Measurements from ENCODE around the gene RASEF. TPM values are rescaled to one million over a fixed set of nuclear protein-coding genes. Genes with fewer than 3 reads are reported as not detected.

The RASEF gene
- total RNA-seq, 2 experiments from 2014 or later, result not detected

GRCh38 chr9:83108208-83108607 is 45.3 kb upstream of the RASEF start:
- ATAC-seq (ENCODE audit: poor library complexity) (no peak), DNase-seq (no peak)
- ChIA-PET POLR2A (no interaction called here), CTCF (no interaction called here)
- no peak for TF ChIP-seq CTCF (IDR thresholded peaks at IDR 0.05)
- Histone ChIP-seq H3K4me1 (ENCODE audit: insufficient read depth, low read length) (no peaks in the 10 kb centered on the region), H3K27me3 (ENCODE audit: control insufficient read depth in 1 of 2, insufficient read depth in 2 of 2, low read length in 2 of 2) (no peaks in the 10 kb centered on the region), H3K4me3 (ENCODE audit: low read length) (no peak overlapping the region), H3K27ac (ENCODE audit: low read depth in 1 of 2, low read length in 2 of 2) (no peak overlapping the region), H3K36me3 (ENCODE audit: insufficient read depth, low read length) (no peaks in the 10 kb centered on the region), H3K9me3 (ENCODE audit: control insufficient read depth in 1 of 2, insufficient read depth in 1 of 2, low read length in 2 of 2) (no peaks in the 10 kb centered on the region)
- intact Hi-C loops (cut with DNase I, micrococcal nuclease), result no loop called here
- no peaks in the 10 kb centered on the region for H3K27me3 Mint-ChIP-seq
- H3K27ac Mint-ChIP-seq, result no peak overlapping the region
- no peaks in the 10 kb centered on the region for H3K36me3 Mint-ChIP-seq (ENCODE audit: low read depth)
- peaks cover 1% of the 10 kb centered on the region for H3K9me3 Mint-ChIP-seq
- no peak overlapping the region for H3K4me3 Mint-ChIP-seq
- H3K4me1 Mint-ChIP-seq (ENCODE audit: low read depth), result no peaks in the 10 kb centered on the region

- Histone ChIP-seq H3K27ac (ENCODE audit: low read depth in 1 of 2, low read length in 2 of 2) (no peak overlapping the region), H3K36me3 (ENCODE audit: insufficient read depth, low read length) (no peaks in the 10 kb centered on the region), H3K27me3 (ENCODE audit: control insufficient read depth in 1 of 2, insufficient read depth in 2 of 2, low read length in 2 of 2) (peaks cover 0 to 2% of the 10 kb centered on the region in 2 experiments), H3K4me3 (ENCODE audit: low read length) (no peak overlapping the region), H3K4me1 (ENCODE audit: insufficient read depth, low read length) (no peaks in the 10 kb centered on the region), H3K9me3 (ENCODE audit: control insufficient read depth in 1 of 2, insufficient read depth in 1 of 2, low read length in 2 of 2) (no peaks in the 10 kb centered on the region)
- Mint-ChIP-seq H3K27ac (no peak overlapping the region), H3K9me3 (no peaks in the 10 kb centered on the region), H3K4me3 (no peak overlapping the region), H3K4me1 (ENCODE audit: low read depth) (no peaks in the 10 kb centered on the region), H3K36me3 (ENCODE audit: low read depth) (no peaks in the 10 kb centered on the region), H3K27me3 (no peaks in the 10 kb centered on the region)
- no peak for TF ChIP-seq CTCF (IDR thresholded peaks at IDR 0.05)
- intact Hi-C loops (cut with DNase I, micrococcal nuclease), result no loop called here
- no peak for ATAC-seq (ENCODE audit: poor library complexity)
- ChIA-PET CTCF (no interaction called here), POLR2A (no interaction called here)
- DNase-seq, result no peak
Measured at GRCh38 chr9:83106772-83107171, 43.8 kb upstream of the RASEF start.

DNA sequence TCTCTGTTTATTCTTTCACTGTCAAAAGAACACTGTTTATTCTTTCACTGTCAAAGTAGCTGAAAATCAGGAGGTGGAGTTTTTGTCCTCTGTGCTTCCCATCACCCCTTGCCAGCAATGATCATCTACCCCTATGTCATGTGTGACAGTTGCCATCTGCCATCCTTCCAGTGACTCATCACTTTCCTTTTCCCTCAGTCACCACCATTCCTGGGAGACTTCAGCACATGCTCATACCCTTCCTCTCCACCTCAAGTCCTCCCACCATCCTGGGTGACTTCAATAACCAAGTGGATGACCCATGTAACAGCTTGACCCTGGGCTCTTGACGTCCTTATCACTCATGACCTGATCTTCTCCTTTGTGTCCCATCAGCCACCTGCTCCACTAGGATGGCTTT is 43.3 kb upstream of the RASEF start:
- Mint-ChIP-seq H3K4me1 (ENCODE audit: low read depth) (no peaks in the 10 kb centered on the region), H3K36me3 (ENCODE audit: low read depth) (no peaks in the 10 kb centered on the region), H3K27me3 (no peaks in the 10 kb centered on the region), H3K9me3 (no peaks in the 10 kb centered on the region), H3K27ac (no peak overlapping the region), H3K4me3 (no peak overlapping the region)
- Histone ChIP-seq H3K27ac (ENCODE audit: low read depth in 1 of 2, low read length in 2 of 2) (no peak overlapping the region), H3K36me3 (ENCODE audit: insufficient read depth, low read length) (no peaks in the 10 kb centered on the region), H3K27me3 (ENCODE audit: control insufficient read depth in 1 of 2, insufficient read depth in 2 of 2, low read length in 2 of 2) (peaks cover 0 to 2% of the 10 kb centered on the region in 2 experiments), H3K4me3 (ENCODE audit: low read length) (no peak overlapping the region), H3K4me1 (ENCODE audit: insufficient read depth, low read length) (no peaks in the 10 kb centered on the region), H3K9me3 (ENCODE audit: control insufficient read depth in 1 of 2, insufficient read depth in 1 of 2, low read length in 2 of 2) (no peaks in the 10 kb centered on the region)
- CTCF ChIA-PET, result no interaction called here
- no peak for TF ChIP-seq CTCF (IDR thresholded peaks at IDR 0.05)
- POLR2A ChIA-PET, result no interaction called here
- DNase-seq, result no peak
- intact Hi-C loops (cut with DNase I, micrococcal nuclease), result no loop called here
- no peak for ATAC-seq (ENCODE audit: poor library complexity)

Measured in CD4-positive, alpha-beta T cell (primary cell).